GM21447 (cell line): ENCODE results near the gene KPNA6.
"Not testable (repeated sequence)": the region's sequence is repeated elsewhere in the genome, so short reads cannot be mapped to it uniquely, and the experiment has no call there.

Experiments used
- ATAC-seq: cut with Tn5 transposase; IDR thresholded peaks from one replicate; pipeline ENCODE4 v1.9.1; 2021; ENCODE audit not compliant: unreplicated experiment

KPNA6 gene

DNA sequence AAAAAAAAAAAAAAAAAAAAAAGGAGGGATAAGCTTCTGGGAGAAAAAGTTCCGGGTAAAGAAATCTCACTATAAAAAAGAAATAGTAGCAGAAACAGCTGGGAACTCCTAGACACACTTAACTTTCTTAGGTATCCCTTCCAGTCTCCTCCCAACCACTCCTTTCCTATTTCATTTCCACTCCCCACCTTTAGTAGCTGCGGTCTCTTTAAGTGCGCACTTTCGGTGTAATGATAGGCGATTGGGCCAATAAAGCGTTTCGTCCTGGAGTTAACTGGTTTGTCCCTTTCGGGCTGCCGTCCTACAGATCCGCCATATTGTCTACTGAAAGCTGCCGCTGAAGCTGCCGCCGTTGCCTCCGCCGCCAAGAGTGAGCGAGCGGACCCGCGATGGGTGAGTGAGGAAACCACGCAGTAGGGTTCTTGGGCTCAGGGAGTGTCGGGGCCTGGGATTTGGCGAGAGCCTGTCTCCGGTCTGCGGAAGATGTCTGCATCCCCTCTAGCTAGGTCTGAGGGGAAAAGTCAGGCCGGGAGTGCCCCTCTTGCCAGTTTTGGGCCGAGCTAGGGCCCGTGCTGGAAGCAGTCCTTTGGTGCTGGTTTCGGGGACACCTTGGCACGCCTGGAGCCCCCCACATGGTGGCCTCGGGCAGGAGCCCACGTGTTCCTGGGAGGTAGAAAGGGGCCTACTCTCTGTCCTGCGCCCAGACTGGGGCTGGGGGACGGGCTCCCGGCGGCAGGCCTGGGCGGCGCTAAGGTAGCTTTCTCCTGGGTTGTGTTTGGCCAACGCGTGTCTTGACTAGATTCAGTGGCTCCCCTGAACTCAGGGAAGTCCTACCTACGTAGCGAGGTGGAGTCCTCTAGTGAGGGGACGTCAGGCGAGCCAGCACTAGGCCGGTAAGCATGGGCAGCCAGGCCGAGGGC lies at the start of gene KPNA6:
Gene KPNA6 (plus strand): TSS at position 315 of the 920 bp plus-strand sequence. CDS start 75 bp downstream, at position 390.
- peak; percentile 58 for ATAC-seq

DNA sequence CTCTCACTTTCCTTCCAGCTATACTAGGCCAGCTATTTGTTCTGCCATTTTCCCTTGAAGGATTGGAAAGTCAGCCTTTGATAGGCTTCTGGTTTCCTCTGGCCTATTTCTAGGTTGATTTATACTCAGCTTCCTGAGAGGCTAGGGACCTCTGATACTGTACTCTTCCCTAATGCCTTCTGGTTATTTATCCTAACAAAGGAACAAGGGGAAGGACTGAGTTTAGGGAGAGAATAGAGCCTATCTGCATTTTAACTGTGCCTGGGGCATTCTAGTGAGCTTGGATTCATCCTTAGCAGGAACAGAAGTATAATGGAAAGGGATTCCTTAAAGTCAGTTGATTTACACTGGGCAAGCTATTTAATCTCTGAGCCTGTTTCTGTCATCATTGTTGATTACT lies 46.9 kb upstream of the KPNA6 start:
- ATAC-seq, result no peak

DNA sequence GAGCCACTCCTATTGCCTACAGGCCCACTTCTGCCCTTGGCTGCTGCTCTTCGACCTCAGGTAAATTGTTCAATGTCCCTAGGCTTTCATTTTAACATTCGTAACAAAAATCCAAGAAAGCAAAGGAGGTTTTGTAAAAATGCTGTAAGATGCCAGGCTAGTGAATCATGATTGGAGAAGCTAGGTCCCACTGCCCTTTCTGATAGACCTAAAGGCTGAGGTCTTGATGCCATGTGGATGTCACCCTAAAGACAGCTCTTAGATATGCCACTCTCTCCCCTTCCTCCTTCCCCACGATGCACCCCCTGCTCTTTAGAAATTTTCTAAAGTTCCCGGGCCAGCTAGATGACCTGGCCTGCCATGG lies 45.0 kb upstream of the KPNA6 start:
- no peak for ATAC-seq

DNA sequence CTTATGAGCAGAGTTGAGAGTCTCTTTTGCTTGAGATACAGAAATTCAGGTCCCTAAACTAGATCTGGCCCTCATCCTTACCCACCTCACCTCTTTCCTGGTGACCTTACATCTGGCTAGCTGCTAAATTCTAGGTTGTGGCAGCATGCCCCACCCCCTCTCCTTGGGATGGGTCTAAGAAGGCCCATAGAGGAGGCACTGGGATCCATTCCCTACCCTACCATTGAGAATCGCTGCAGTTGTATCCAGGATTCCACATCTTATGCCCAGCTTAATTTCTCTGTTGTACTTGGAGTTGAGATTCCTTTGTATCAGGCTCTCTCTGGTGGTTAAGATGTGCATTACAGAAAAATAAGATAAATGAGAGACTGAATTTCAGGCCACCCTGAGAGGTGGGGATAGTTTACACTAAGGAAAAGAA lies 44.6 kb upstream of the KPNA6 start:
- no peak for ATAC-seq

DNA sequence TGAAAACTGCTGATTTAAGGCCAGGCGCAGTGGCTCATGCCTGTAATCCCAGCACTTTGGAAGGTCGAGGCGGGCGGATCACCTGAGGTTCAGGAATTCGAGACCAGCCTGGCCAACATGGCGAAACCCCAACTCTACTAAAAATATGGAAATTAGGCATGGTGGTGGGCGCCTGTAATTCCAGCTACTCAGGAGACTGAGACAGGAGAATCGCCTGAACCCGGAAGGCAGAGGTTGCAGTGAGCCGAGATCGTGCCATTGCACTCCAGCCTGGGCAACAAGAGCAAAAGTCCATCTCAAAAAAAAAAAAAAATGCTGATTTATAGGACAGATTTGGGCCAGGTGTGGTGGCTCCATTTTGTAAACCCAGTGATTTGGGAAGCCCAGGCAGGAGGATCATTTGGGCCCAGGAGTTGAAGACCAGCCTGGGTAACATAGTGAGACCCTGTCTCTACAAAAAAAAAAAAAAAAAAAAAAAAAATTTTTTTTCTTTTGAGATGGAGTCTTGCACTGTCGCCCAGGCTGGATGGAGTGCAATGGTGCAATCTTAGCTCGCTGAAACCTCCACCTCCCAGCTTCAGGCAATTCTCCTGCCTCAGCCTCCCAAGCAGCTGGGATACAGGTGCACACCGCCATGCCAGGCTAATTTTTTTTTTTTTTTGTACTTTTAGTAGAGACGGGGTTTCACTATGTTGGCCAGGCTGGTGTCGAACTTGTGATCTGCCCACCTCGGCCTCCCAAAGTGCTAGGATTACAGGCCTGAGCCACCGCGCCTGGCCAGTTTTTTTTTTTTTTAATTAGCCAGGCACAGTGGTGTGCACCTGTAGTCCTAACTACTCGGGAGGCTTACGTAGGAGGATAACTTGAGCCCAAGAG lies 42.0 kb upstream of the KPNA6 start:
- not testable (repeated sequence) for ATAC-seq

DNA sequence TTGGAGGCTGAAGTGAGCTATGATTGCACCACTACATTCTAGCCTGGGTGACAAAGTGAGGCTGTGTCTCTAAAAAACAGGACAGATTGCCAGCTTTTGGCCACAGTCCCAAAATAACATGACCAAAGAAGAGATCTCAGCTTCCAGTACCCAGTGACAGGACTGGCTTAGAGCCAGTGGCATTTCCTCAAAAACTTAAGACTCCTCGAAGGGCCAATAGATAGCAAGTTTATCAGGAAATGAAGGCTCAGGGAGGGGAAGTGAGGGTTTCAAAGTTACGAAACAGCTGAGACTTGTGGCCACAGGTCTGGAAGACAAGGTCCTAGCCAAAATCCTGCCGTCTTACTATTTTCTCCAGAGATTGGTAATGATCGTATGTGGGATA lies 41.4 kb upstream of the KPNA6 start:
- ATAC-seq, result no peak

DNA sequence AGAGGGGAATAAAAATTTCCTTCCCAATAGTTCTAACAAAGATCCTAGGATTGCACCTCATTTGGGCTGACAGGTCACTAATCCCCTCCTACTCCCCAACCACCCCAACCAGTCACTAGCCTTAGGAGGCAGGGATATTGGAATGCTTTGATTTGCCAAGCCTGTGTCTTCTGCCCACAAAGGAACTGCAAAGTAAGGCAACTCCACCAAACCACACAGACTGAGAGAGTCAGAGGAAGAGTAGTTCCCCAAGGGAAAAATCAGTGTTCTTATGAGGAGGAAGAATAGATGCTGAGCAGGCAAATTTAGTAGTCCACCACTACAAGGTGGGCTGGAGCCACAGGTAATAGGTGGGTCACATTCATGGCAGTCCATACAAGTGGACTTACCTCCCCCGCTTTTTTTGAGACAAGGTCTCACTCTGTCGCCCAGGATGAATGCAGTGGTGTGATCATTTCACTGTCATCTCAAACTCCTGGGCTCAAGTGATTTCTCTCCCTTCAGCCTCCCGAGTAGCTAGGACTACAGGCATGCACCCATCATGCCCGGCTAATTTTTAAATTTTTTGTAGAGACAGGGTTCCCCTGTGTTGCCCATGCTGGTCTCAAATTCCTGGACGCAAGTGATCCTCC lies 38.8 kb upstream of the KPNA6 start:
- no peak for ATAC-seq

DNA sequence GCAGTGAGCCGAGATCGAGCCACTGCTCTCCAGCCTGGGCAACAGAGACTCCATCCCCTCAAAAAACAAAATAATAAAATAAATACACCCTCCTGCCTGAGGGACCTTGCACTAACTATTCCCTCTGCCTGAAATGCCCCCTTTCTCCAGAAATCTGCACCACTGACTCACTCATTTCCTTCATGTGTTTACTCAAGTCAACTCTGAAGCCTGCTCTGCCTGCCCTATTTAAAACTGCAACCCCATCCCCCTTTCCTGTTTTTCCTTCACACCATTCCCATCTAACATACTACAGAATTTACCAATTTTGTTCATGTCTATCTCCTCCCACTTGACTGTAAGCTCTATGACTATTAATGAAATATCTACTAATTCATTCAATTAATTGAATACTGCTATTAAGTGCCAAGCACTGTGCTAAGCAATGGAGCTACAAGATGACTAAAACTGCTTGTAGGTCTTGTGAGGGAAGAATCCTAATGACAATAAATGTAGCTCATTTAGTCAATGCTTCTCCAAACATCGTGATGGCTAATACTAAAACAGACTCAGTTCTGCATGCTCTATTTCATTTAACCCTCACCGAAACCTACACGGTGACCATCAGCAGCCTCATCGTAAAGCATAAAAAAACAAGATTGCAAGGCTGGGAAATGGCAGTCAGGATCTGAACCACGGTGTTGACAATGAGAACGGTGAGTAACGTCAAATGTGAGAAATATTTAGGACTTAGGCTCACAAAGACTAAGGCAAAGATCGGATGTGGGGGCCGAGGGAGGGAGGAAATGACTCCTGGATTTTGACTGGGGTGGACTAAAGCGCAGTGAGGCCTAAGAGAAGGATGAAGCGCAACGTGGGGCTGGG lies 35.9 kb upstream of the KPNA6 start:
- ATAC-seq, result no peak

DNA sequence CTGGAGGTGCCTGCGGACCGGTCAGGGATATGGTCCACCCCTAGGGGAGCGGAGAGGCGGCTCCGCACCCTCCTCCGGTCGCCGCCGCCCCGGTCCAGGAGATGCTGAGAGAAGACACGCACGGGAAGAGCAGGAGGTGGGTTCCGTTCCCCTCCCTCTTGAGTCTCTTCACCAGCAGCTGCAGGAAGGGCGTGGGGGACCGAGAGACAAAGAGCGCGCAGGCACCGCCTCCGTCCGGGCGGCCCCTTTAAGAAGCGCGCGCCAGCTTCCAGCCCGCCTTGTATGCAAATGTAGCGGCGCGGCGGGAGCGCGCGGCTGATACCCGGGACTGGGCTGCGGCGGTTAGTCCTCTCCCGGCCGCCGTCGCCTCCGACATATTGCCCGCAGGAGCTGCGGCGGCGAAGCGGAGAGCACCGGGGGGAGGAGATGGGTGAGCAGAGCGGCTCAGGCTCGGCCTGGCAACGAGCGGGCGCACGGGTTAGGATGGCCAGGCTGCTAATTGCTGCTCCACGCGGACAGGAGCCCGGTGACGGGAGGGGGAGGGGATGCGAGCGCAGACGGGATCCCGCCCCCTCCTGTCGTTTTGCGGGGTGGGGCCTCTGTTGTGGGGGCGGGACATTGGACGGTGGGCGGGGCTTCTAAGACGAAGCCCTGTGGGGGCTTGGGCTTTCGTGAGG lies 35.1 kb upstream of the KPNA6 start, which contains the start of gene TMEM39B:
Gene TMEM39B (plus strand): TSS at position 318 of the 677 bp plus-strand sequence. CDS start 109 bp downstream, at position 427.
- ATAC-seq, result peak; percentile 80

DNA sequence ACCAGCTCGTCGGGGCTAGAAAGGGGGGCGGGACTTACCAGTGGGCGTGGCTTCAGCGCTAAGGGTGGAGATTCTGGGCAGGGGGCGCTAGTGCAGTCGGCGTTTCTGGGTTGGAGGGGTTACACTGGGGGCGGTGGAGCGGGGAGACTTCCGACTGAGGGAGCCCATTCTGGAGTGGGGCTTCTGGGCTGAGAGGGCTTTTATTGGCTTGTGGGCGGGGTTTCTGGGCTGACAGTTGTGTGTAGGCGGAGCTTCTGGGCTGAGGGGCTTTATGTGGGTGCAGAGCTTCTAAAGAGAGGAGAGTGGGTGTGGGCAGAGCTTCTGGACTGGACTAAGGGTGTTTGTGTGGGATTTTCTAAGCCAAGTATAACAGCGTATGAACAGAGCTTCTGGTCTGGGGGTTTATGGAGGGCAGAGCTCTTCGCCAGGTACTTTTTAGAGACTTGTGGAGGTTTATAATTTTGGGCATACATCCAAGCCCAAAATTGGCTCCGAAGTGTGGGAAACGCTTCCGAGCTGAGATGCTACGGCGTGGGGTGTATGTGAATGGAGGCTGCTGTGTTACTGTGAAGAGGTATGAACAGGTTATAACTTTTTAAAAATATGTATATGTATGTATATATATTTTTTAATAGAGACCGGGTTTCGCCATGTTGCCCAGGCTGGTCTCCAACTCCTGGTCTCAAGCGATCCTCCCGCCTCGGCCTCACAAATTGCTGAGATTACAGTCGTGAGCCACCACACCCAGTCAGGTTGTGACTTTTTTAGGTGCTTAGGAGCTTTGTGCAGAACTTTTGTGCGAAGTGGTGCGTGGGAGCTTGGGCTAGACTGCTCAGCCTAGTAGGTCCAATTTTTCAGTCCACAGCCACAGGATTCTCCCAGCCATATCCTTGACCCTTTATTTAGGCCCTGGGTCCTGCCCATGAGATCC lies 34.3 kb upstream of the KPNA6 start:
- ATAC-seq, result peak; percentile 31

DNA sequence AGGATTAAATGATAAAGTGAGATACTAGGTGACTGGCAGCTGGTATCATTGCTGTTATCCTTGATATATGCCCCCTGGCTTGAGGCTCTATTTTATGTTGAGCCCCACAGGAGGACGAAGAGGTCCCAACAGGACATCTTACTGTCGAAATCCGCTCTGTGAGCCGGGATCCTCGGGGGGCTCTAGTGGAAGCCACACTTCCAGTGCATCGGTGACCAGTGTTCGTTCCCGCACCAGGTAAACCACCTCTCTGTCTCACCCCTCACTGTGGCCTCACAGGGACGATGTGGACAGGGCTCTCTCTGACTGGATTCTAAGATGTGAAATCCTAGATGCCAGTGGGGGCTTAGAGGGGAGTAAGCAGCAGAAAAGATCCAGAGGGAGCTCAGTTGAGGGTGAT lies 33.0 kb upstream of the KPNA6 start:
- ATAC-seq, result no peak

DNA sequence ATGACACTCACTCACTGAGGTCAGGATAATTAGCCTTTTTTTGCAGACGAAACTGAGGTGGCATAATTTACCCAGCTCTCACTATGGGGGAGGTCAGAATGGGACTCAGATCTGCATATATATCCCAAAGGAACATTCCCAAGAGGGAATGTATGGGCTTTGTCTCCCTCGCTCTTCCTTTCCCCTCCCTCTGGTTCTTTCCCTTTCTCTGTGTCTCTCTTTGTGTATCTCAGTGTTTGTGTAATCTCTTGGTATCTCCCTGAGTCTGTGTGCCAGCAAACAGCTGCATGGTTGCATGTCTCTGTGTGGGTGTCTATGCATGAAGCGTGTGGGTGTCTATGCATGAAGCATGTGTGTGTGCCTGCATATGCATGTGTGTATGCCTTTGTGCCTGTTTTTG lies 30.4 kb upstream of the KPNA6 start:
- ATAC-seq, result no peak

DNA sequence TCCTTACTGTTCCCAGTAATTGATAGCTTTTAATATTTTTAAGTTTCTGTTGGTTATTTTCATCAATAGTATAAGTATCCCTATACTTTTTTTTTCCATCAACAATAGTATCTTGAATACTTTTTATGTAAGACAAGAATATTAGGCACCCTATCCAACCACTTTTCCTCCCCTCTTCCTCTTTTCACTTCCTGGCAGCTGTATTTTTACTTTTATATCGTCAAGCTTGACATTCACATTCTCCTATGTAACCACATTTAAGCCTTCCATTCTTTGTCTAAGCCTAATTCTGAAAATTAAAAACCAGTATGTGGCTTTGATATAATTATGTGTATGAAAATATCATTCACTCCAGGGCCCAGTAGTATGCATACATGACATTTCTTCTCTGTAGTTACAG lies 25.8 kb upstream of the KPNA6 start:
- ATAC-seq, result no peak

DNA sequence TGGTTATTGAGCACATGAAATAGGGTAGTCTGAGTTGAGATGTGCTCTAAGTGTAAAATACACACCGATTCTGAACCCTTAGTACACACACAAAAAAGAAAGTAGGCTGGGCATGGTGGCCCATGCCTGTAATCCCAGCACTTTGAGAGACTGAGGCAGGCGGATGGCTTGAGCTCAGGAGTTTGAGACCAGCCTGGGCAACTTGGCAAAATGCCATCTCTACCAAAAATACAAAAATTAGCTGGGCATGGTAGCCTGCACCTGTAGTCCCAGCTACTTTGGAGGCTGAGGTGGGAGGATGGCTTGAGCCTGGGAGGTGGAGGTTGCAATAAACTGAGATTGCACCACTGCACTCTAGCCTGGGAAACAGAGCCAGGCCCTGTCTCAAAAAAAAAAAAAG lies 21.5 kb upstream of the KPNA6 start:
- not testable (repeated sequence) for ATAC-seq

DNA sequence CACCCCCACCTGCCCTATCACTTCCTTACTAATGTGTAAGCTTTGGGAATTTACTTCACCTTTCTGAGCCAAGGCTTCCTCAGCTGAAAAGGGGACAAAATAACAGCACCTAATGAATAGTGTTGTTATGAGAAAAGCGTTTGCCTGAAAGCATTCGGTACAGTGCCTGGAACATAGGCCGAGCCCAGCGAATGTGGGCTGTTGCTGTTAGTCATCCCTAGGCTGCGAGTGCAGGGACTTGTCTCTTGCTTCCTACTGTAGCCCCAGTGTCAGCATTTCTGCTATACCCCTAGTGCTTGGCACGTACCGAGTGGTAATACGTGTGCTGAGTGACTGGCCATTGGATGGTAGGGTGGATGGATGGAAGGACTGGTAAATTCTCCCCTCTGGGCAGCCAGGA lies 16.7 kb upstream of the KPNA6 start:
- ATAC-seq, result no peak

DNA sequence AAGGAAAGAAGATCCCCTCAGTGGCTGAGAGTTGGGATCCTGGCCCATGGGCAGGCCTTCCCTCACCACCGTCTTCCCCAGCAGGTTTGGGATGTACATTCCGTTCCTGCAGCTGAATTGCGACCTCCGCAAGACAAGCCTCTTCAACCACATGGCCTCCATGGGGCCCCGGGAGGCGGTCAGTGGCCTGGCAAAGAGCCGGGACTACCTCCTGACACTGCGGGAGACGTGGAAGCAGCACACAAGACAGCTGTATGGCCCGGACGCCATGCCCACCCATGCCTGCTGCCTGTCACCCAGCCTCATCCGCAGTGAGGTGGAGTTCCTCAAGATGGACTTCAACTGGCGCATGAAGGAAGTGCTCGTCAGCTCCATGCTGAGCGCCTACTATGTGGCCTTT lies 16.3 kb upstream of the KPNA6 start:
- no peak for ATAC-seq

DNA sequence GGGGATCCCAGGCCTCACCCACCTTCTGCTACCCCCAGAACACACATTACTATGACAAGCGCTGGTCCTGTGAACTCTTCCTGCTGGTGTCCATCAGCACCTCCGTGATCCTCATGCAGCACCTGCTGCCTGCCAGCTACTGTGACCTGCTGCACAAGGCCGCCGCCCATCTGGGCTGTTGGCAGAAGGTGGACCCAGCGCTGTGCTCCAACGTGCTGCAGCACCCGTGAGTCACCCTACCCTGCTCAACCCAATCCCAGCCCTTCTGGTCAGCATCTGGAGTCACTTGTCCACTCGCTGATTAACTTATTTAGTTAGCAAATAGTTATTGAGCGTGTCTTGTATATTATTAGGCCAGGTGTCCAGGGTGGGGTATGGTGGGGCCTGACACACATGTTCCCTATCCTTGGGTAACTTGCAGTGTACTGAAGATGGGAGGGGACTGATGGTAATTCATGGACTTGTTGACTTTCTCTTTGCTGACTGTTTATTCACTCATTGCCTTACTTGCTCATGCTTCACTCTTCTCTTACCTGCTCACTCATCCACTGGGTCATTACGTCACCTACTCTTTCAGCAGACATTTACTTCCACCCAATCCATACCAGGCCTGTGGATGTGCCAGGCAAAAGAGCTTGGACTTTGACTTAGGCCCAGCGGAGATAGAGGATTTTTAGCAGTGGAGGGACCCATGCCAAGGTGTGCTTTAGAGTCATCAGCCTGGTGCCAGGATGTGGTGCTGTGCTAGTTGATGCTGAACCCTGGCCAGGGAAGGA lies 12.9 kb upstream of the KPNA6 start:
- ATAC-seq, result no peak

DNA sequence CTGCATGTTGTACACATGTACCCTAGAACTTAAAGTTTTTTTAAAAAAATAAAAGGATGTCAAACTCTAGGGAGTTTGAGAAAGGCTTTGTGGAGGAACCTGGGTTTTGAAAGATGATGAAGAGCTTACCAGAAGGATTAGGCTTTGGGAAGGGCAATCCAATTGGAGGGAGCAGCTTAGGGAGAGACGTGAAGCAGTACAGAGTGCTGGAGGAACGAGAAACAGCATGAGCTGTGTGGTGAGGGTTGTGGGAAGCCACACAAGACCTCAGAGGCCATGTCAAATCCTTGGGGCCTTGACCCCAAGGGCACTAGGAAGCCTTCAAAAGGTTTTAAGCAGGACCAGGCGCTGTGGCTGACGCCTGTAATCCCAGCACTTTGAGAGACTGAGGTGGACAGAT lies 8.4 kb upstream of the KPNA6 start:
- ATAC-seq, result no peak
